ENCODE results near the gene NEB.
"Not testable (repeated sequence)": the region's sequence is repeated elsewhere in the genome, so short reads cannot be mapped to it uniquely, and the experiment has no call there.

The NEB gene

GRCh38 chr2:151649400-151649799 lies 84.9 kb downstream of the NEB start:
- DNase-seq (ENCODE audit: low spot score): no peak

GRCh38 chr2:151646512-151646911 lies 87.8 kb downstream of the NEB start:
- not testable (repeated sequence) for DNase-seq (ENCODE audit: low spot score)

GRCh38 chr2:151644580-151644979 lies 89.7 kb downstream of the NEB start:
- no peak for DNase-seq (ENCODE audit: low spot score)

- not testable (repeated sequence) for DNase-seq (ENCODE audit: low spot score)
Observed at GRCh38 chr2:151641895-151642294, 92.4 kb downstream of the NEB start.

GRCh38 chr2:151640087-151640486 lies 94.2 kb downstream of the NEB start:
- DNase-seq (ENCODE audit: low spot score): no peak

- no peak for DNase-seq (ENCODE audit: low spot score)
Observed at GRCh38 chr2:151638990-151639389, 95.3 kb downstream of the NEB start.

GRCh38 chr2:151638191-151638933 lies 95.9 kb downstream of the NEB start:
- no peak for DNase-seq (ENCODE audit: low spot score)

GRCh38 chr2:151637271-151637781 lies 97.0 kb downstream of the NEB start:
- no peak for DNase-seq (ENCODE audit: low spot score)

- DNase-seq (ENCODE audit: low spot score): no peak
Observed at GRCh38 chr2:151634736-151635467, 99.4 kb downstream of the NEB start.

GRCh38 chr2:151632993-151633565 lies 101.2 kb downstream of the NEB start:
- no peak for DNase-seq (ENCODE audit: low spot score)

- DNase-seq (ENCODE audit: low spot score): no peak
Observed at GRCh38 chr2:151630372-151630771, 103.9 kb downstream of the NEB start.

GRCh38 chr2:151627353-151627752 lies 106.9 kb downstream of the NEB start:
- no peak for DNase-seq (ENCODE audit: low spot score)

GRCh38 chr2:151624271-151624670 lies 110.0 kb downstream of the NEB start:
- no peak for DNase-seq (ENCODE audit: low spot score)

- DNase-seq (ENCODE audit: low spot score): no peak
Observed at GRCh38 chr2:151623631-151624030, 110.6 kb downstream of the NEB start.

GRCh38 chr2:151620761-151621160 lies 113.5 kb downstream of the NEB start:
- no peak for DNase-seq (ENCODE audit: low spot score)

GRCh38 chr2:151619337-151619989 lies 114.8 kb downstream of the NEB start:
- peak; percentile 30 for DNase-seq (ENCODE audit: low spot score)

GRCh38 chr2:151616760-151617339 lies 117.4 kb downstream of the NEB start:
- no peak for DNase-seq (ENCODE audit: low spot score)

- DNase-seq (ENCODE audit: low spot score): no peak
Observed at GRCh38 chr2:151614606-151615306, 119.5 kb downstream of the NEB start.

GRCh38 chr2:151614159-151614558 lies 120.1 kb downstream of the NEB start:
- no peak for DNase-seq (ENCODE audit: low spot score)

- DNase-seq (ENCODE audit: low spot score): no peak
Observed at GRCh38 chr2:151611351-151611750, 122.9 kb downstream of the NEB start.

- no peak for DNase-seq (ENCODE audit: low spot score)
Observed at GRCh38 chr2:151610310-151610709, 124.0 kb downstream of the NEB start.

Data from AG08396 (cell line).